GM21786 (cell line): ENCODE results near the gene ZNF398.
A peak's percentile ranks its signal among the peaks of the same experiment; 100 is the strongest.
"Not testable (repeated sequence)": the region's sequence is repeated elsewhere in the genome, so short reads cannot be mapped to it uniquely, and the experiment has no call there.

ENCODE experiments used
- ATAC-seq: cut with Tn5 transposase; IDR thresholded peaks from one replicate; pipeline ENCODE4 v1.9.1; 2021; ENCODE audit not compliant: unreplicated experiment

The ZNF398 gene

GRCh38 chr7:149147072-149147751, at the start of gene ZNF398:
TSS of gene ZNF398 (plus strand) at chr7:149147453. CDS start at chr7:149147743, 290 bp downstream.
- peak; percentile 62 for ATAC-seq

- ATAC-seq = no peak
Observed at GRCh38 chr7:149099058-149099457, 48.2 kb upstream of the ZNF398 start.

GRCh38 chr7:149100821-149101220, 46.4 kb upstream of the ZNF398 start:
- no peak for ATAC-seq

GRCh38 chr7:149102666-149103065, 44.6 kb upstream of the ZNF398 start:
- ATAC-seq = no peak

GRCh38 chr7:149103424-149103823, 43.8 kb upstream of the ZNF398 start:
- ATAC-seq = no peak

GRCh38 chr7:149104214-149104613, 43.0 kb upstream of the ZNF398 start:
- no peak for ATAC-seq

- ATAC-seq = no peak
Observed at GRCh38 chr7:149104749-149105148, 42.5 kb upstream of the ZNF398 start.

- ATAC-seq = no peak
Observed at GRCh38 chr7:149109969-149110368, 37.3 kb upstream of the ZNF398 start.

- no peak for ATAC-seq
Observed at GRCh38 chr7:149125189-149125862, 21.9 kb upstream of the ZNF398 start.

- peak; percentile 79 for ATAC-seq
Observed at GRCh38 chr7:149125863-149126661, 21.2 kb upstream of the ZNF398 start, which contains the start of gene ZNF425. TSS of gene ZNF425 (minus strand) at chr7:149126324. CDS start at chr7:149126213, 111 bp downstream.

GRCh38 chr7:149126662-149127266, 20.5 kb upstream of the ZNF398 start:
- ATAC-seq = peak; percentile 35

GRCh38 chr7:149130572-149131198, 16.6 kb upstream of the ZNF398 start:
- ATAC-seq = no peak

GRCh38 chr7:149133028-149133710, 14.1 kb upstream of the ZNF398 start:
- no peak for ATAC-seq

GRCh38 chr7:149136118-149136517, 11.1 kb upstream of the ZNF398 start:
- ATAC-seq = no peak

GRCh38 chr7:149140831-149141230, 6.4 kb upstream of the ZNF398 start:
- no peak for ATAC-seq

GRCh38 chr7:149141893-149142292, 5.4 kb upstream of the ZNF398 start:
- ATAC-seq = no peak

GRCh38 chr7:149144436-149144922, 2.8 kb upstream of the ZNF398 start:
- ATAC-seq = not testable (repeated sequence)

GRCh38 chr7:149145031-149145845, 2.0 kb upstream of the ZNF398 start:
- ATAC-seq = no peak
